Activated T-cell treated with anti-CD3 and anti-CD28 coated beads for 48 hours (primary cell): ENCODE results near the gene CATSPER1.
"Not testable (repeated sequence)": the region's sequence is repeated elsewhere in the genome, so short reads cannot be mapped to it uniquely, and the experiment has no call there.

Experiments used
- DNase-seq: peaks from one replicate; pipeline ENCODE4 v3.0.0-alpha.2; 2020; ENCODE audit warnings: low read depth

Gene CATSPER1

DNA sequence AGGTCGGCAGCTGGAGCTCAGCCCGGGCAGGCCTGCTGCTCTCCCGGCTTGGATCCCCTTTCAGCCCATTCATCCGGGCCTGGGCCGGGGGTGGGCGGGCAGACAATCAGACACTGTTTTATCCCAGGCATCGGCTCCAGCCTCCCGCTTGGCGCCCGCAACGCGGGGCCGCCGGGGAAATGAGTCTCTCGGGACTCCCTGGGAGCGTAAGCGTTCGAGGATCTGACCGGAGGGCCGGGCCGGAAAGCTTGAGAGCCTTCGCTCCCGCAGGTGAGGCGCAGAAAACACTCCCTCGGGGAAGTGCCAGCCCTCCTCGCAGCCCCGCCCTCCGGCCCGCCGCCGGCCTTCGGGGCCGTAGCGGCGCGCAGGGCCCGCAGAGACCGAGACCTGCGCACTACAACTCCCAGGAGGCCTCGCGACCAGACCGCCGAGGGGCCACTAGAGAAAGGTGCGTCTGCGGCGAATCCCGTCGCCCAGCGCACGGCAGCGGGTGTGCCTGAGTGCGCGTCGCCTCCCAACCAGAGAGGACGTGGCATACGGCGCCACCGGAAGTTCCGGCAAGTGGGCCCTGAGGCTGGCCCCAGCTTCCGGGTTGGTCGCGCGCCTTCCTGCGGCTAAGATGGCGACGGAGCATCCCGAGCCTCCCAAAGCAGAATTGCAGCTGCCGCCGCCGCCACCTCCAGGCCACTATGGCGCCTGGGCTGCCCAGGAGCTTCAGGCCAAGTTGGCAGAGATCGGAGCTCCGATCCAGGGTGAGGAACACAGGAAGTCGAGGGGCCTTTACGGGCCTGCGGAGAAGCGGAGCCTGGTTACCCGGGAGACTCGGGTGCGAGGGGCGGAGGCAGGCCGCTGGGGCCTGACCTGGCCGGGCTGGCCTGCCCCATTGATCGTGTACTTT lies 25.7 kb upstream of the CATSPER1 start, which contains the start of gene SF3B2:
TSS of gene SF3B2 (plus strand) at position 599 of the 898 bp plus-strand sequence. CDS start at position 620, 21 bp downstream.
- peak; percentile 98 for DNase-seq

- no peak for DNase-seq
These were observed 25.1 kb upstream of the CATSPER1 start for GRCh38 chr11:66051371-66051765.

GRCh38 chr11:66050581-66051231 lies 24.4 kb upstream of the CATSPER1 start:
- DNase-seq: no peak

- DNase-seq: no peak
These were observed 22.5 kb upstream of the CATSPER1 start, which contains the start of gene GAL3ST3 for GRCh38 chr11:66048547-66049323. Gene GAL3ST3 (minus strand): TSS chr11:66049161. CDS start chr11:66045415, 3,746 bp downstream.

- no peak for DNase-seq
These were observed 21.5 kb upstream of the CATSPER1 start for GRCh38 chr11:66047541-66048365.

GRCh38 chr11:66046901-66047300 lies 20.6 kb upstream of the CATSPER1 start:
- DNase-seq: no peak

- DNase-seq: peak; percentile 80
These were observed 18.9 kb upstream of the CATSPER1 start for GRCh38 chr11:66045177-66045639.

DNA sequence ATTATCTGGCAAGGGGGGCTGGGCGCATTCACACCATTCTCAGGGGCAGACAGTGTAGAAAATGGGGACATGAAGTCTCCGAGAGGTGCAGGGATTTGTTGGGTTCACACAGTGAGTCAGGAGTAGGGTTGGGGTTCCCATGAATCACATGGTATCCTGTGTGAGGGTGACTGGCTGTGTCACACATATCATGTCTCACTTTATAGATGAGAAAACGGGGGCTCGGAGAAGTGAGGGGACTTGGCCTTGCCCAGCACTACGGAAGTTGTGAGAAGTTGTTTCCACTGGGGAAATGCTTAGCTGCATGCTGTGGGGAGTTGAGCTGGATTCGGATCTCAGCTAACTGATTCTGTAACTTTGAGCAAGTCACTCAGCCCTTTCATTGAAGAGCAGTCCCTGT lies 18.5 kb upstream of the CATSPER1 start:
- DNase-seq: no peak

- no peak for DNase-seq
These were observed 17.0 kb upstream of the CATSPER1 start for GRCh38 chr11:66042996-66043906.

- no peak for DNase-seq
These were observed 16.1 kb upstream of the CATSPER1 start for GRCh38 chr11:66042227-66042995.

- DNase-seq: no peak
These were observed 13.5 kb upstream of the CATSPER1 start for GRCh38 chr11:66039765-66040164.

DNA sequence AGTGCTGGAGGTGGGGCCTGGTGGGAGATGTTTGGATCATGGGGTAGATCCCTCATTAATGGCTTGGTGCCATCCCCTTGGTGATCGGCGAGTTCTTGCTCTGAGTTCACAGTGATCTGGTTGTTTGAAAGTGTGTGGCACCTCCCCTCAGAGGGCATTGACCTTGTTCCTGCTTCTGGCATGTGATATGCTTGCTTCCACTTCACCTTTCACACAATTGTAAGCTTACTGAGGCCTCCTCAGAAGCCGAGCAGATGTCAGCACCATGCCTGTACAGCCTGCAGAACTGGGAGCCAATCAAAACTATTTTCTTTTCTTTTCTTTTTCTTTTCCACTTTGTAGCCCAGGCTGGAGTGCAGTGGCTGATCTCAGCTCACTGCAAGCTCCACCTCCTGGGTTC lies 11.0 kb upstream of the CATSPER1 start:
- no peak for DNase-seq

DNA sequence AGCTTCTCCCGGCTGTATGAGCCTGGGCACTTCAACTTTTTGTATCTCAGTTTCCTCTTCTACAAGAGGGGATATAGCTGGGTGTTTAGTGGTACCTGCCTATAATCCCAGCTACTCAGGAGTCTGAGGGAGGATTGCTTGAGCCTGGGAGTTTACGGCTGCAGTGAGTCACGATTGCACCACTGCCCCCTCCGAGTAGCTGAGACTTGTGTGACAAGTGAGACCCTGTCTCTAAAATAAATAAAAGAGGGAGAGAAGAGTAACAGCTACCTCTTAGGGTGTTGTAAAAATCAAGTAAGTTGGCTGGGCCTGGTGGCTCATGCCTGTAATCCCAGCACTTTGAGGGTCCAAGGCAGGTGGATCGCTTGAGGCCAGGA lies 10.0 kb upstream of the CATSPER1 start:
- DNase-seq: no peak

DNA sequence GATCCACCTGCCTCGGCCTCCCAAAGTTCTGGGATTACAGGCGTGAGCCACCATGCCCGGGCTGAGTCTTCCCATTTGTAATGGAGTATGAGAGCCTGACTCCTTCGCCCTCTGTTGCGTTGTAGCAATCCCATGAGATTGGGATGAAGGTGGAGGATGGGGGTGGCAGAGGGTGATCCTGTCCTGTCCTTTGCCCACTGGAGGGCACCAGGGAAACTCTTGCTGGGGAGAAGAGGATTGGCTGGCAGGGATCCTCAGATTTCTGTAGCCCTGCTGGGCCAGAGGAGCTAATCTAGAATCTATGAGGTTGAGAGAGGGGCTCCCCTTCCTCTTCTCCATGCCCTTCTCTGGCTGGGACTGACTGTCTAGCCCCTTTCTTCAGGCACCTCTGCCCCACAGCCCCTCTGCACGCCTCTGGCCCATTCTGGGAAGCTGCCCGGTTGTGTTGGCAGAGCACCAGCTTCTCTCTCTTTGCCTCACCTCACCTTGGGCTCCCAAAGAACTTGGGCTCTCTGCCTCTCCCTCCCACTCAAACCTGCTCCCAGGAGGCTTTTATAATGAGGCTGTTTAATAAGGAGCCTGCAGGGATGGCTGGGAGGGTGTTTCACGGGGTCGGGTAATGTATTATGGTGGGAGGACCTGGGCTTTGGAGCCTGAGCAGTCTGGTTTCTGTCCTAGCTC lies 9.5 kb upstream of the CATSPER1 start:
- DNase-seq: no peak

GRCh38 chr11:66032957-66033735 lies 6.9 kb upstream of the CATSPER1 start:
- DNase-seq: no peak

DNA sequence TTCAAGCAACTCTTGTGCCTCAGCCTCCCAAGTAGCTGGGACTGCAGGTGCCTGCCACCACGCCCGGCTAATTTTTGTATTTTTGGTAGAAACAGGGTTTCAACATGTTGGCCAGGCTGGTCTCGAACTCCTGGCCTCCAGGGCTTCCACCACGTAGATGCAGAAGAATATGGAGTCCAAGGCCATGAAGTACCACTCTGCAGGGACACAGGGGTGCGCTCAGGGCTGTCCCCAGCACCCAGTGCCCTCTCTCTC lies 3.2 kb downstream of the CATSPER1 start:
- not testable (repeated sequence) for DNase-seq

GRCh38 chr11:66022401-66023185 lies 3.7 kb downstream of the CATSPER1 start:
- peak; percentile 80 for DNase-seq
